IPS-18c (cell line): Measurements from ENCODE around the gene TUBGCP6.

ENCODE experiments used
- H3K4me3 ChIP-seq: 2 replicates; pipeline ENCODE4 v1.7.0; 2013; ENCODE audit warnings: low read depth, mild to moderate bottlenecking, low read length, moderate library complexity; ENCODE audit not compliant: insufficient read depth
- H3K9me3 ChIP-seq: one replicate; pipeline ENCODE4 v1.6.1; 2013; ENCODE audit warnings: mild to moderate bottlenecking, low read length, moderate library complexity; ENCODE audit not compliant: control insufficient read depth, insufficient read depth

TUBGCP6 gene

DNA sequence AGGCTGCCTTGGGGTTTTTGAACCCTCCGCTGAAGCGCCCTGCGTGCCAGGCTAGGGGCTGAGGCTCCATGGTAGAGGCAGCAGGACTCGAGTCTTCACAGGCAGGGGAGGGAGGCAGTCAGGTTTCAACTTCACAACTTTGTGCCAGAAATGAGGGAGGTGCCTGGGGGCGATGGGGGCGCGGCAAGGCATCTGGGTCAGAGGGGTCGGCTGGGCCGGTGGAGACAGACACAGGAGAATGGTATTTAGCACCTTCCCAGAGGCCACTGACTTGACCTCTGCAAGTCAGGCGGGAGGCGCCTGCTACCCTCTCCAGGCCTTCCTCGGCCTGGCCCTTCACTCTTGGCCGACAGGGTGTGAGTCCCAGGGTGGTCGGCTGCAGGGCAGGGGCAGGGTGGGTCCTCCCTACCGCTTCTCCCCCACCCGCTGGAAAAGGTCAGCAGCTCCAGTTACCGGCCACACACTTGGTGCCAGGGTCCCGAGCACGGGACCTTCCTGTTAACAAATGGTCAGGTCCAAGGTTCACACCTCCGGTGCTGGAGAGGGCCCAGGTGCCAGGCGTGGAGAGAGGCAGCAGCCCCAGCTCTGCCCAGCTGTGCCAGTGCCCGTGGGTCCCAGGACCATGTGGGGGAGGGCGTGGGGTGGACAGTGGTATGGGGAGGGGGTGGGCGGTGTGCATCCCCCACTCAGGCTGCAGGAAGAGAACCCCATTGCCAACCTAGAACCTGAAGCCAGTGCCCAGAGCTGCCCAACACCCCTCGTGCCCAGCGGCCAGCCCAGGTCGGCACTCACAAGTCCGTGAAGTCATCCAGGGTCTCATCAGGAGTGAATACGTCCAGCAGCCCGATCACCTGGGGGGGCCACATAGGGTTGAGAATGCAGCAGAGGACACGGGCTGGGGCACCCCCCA is 12.9 kb upstream of the TUBGCP6 start:
- Histone ChIP-seq H3K9me3 (no peaks in the 10 kb centered on the region), H3K4me3 (no peak overlapping the region)

DNA sequence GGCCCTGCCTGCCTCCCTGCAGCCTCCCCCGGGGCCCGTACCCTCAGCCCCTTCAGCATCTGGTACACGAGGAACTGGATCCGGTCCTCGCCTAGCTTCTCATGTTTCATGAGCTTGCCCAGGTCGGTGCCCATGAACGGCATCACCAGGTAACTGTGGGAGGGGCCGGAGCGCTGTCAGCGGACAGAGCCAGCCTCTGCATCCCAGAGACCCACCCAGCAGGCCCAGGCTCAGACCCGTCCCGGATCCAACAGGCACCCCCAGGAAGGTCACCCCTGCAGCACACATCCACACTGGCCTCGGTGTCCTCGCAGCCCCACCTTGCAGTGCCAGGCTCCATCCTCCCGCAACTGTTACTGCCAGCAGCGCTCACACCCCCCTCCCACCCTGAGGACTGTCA is 12.2 kb upstream of the TUBGCP6 start:
- Histone ChIP-seq H3K4me3 (no peak overlapping the region), H3K9me3 (no peaks in the 10 kb centered on the region)

DNA sequence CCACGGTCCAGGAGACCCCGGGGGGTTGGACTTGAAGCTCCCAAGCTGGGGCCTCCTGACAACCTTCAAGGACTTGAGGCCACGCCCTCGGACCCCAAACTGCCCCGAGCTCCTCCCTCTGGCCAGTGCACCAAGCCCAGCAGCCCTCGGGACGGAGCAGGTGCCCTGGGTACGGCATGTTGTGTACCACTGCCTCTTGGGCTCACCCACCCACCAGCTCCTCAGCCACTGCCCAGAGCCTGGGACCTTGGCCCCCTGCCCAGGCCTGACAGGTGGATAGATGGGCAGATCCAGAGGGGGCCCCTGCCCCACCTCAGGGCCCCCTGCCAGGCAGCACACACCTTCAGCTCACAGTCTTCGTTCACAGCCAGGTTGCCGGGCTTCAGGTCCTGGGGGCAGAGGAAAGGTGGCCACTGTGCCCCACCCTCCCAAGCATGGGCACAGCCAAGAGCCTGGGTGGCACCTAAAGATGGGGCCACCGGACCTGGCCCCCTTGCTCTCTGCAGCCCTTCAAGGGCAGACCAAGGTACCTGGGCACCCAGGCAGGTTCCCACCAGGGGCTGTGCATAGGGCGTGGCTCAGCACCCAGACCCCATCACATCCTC is 11.5 kb upstream of the TUBGCP6 start:
- Histone ChIP-seq H3K4me3 (no peak overlapping the region), H3K9me3 (no peaks in the 10 kb centered on the region)

DNA sequence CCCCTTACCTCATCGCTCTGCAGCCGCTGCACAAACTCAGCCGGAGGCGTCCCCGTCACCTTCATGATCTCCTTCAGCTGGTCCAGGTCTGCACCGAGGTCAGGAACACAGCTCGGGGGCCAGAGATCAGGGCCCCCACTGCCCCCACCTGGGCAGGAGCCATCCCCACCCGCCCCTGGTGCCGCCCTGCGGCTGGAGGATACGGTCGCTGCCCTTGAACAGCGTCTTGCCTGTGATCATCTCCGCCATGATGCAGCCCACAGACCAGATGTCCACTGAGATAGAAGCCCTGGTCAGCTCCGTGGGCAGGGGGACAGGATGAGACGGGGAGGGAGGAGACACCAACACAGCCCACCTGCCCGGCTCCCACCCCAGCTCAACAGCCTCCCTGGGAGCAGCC is 10.8 kb upstream of the TUBGCP6 start:
- Histone ChIP-seq H3K9me3 (no peaks in the 10 kb centered on the region), H3K4me3 (no peak overlapping the region)

DNA sequence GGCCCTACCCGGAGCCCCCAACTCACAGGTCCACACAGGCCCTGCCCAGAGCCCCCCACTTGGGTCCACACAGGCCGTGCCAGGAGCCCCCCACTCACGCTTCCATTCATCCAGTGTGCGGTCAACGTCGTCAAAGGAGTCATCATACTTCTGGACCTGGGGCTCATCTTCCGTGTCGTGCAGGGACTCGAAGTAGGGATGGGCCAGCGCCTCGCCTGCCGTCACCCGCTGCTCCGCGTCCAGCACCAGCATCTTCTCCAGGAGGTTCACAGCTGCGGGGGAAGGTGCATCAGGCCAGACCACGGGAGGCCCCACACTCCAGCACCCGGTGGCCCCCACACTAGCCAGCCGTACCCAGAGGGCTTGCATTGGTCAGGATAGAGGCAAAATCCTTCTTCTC is 10.3 kb upstream of the TUBGCP6 start:
- no peaks in the 10 kb centered on the region for H3K9me3 ChIP-seq
- H3K4me3 ChIP-seq = no peak overlapping the region

DNA sequence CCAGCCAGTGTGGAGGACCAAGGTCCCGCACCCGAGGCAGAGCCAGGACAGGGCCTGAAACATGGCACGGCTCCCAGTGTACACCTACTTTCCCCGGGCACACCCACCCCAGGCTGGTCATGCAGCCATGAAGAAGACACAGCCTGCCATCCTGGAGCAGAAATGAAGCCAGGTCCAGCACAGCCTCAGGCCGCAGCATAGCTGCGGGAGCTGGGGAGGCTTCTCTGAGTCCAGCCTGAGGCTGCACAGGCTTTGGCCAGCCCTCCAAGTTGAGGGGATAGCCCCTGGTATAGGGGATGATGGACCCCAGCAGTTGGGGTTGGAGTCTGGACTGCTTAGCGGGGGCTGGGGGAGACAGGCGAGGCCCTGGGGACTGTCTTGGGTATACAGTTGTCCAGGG is 9.1 kb upstream of the TUBGCP6 start:
- H3K9me3 ChIP-seq = no peaks in the 10 kb centered on the region
- H3K4me3 ChIP-seq = no peak overlapping the region

DNA sequence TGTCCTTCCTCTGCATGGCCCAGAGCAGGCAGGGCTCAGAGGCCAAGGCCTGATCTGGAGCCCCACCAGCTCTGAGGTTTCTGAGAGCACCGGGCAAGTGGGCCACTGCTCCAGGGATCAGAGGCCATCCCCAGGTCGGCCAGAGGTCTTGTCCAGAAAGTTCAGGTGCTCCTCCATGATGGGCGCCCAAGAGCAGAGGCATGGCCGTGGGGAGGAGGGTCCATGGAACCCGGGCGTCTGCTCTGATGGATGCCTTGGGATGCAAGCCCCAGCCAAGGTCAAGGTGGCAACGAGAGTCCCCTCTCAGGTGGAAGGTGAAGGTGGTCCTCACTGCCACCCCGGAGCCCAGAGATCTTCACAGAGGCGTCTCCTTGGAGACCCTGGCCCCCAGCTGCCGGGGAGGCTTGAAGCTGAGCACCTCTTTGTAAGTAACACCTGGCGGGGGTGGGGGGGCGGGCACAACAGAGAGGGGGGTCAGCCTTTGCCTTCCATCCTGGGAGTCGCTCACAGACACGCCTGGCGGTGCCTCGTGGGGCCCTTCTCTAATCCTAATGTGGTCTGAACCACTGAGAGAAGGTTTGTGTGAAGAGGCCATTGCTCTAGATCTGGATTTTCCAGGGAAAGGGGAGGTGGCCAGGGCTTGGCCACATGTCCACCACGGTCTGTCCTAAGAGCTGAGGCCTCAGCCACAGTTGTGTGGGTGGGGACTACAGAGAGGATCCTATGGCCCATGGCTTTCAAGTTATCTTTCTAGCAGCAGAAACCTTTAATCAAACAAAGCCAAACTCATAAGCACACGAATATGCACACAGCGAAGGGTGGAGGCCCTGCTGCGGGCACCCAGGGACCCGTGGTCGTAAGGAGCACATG is 8.5 kb upstream of the TUBGCP6 start:
- Histone ChIP-seq H3K9me3 (no peaks in the 10 kb centered on the region), H3K4me3 (no peak overlapping the region)

DNA sequence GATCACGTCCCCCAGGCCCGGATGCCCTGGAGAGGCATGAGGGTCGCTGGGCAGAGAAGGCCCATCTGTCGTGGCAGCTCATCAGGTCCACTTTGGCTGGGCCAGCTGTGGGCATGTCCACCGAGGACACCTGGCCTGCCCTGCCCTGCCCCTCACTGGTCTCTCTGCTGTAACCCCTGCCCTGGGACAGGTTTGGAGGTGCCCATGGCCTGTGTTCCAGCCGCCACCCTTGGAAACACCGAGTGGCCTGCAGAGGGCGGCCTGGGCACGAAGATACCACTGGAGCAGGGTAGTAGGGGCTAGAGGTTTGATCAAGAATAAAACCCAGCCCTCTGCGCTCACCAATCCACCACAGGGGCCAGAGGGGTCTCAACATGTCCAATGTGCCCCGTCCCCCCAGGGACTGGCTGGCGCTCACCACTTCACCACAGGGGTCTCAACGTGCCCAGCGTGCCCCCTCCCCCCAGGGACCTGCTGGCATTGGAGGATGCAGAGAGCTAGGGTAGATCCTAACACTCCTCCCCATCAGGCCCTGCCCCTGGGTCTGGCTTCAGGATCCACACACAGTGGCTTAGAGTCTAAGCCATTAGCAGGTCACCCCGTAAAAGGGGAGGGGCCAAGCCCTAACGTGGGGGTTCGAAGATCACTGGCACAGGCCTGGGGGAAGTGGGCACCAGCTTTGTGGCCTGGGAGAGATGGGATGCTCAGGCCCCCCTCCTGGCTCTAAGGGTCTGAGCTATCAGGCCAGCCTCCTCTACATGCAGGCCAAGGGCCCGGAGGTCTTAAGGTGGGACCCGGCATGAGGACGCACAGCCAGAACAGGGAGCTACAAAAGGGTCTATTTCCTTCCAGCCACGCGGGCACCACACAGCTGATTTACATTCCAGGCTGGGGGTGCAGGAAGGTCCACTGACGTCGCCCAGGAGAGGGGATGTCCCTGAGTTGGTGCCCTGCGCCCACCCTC is 7.5 kb upstream of the TUBGCP6 start:
- H3K4me3 ChIP-seq = peak overlapping the region; percentile 87; the same call in 1 of the 2 replicates
- no peaks in the 10 kb centered on the region for H3K9me3 ChIP-seq

DNA sequence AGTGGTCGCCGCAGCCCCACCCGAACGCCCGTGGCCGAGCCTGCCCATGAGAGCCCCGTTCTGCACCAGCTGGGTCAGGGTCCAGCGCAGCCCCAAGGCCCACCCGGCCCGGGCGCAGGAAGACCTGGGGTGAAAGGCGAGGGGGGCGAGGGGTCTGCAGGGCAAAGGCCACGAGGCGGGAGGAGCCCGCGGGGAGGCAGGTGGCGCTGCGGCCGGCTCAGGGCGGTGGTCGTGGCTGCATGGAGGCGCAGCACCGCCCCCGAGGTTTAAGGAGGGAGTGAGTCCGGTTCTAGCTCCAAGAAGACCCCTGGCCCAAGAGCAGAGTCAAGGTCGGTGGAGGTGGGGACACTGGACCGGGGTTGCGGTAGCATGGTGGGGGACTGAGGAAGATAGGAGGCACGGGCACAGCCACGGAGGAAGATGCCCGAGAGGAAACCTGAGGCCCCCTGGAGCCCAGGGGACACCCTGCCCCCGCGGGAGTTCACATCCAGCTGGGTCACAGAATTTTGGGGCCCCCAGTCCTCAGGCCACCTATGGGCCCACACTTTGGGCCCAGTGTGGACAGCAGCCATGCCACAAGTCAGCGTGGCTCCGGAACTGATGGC is 6.8 kb upstream of the TUBGCP6 start:
- peak overlapping the region; percentile 87 for H3K4me3 ChIP-seq
- H3K9me3 ChIP-seq = no peaks in the 10 kb centered on the region

DNA sequence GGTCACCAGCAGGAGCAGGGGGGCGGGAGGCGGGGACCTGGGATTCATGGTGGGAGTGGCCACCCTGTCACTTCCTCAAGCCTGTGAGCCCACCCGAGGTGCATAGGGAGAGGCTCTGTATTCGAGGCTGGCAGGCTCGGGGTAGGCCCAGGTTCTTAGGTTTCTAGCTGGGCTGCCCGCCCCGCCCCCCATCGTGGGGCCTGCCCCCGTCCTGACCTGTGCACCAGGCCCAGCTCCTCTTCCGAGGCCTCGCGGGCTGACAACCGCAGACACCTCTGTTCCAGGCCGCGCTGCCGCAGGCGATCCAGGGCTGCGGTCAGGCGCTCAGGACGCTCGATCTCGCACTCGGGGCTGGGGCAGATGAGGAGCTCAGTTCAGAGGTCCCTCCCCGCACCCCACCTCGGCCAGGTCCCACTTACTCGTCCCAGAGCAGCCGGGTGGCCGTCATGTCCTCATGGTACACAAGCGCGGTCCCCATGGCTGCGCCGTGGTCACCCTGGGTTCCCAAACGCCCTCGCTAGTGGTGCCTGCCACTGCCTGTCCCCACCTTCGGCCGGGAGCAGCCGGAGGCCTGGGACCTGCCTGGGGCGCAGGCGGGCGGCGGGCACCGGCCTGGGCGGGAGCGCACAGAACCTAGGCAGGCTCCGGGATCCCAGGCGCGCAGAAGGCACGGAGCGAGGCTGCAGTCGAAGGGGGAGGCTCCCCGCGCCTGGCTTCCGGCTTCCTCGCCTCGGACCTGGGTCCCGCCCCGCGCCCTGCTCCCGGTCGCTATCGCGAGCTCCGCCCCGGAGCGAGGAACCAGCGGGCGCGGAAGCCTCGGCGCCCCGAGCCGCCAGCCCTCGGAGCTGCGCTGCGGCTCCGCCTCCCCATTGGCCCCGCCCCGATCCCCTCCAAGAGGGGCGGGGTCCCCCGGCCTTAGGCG is 6.0 kb upstream of the TUBGCP6 start, which contains the start of gene HDAC10:
TSS of gene HDAC10 (minus strand) at position 711 of the 922 bp plus-strand sequence. CDS start at position 478, 233 bp downstream.
- peak within 1 kb of the TSS; percentile 87 for H3K4me3 ChIP-seq

DNA sequence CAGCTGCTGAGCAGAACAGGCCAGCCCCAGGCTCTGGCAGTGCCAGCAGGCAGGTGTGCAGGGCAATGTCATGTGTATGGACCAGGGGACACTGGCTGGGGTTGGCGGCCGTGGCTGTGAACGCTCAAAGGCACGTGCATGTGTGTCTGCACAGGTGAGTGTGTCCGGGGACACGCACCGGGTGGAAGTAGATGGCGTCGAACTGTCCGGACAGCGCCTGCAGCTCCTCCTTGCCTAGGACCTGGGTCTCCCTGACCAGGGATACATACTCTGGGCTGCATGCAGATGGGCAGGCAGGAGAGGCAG is 5.4 kb upstream of the TUBGCP6 start:
- peak overlapping the region; percentile 87; the same call in 1 of the 2 replicates for H3K4me3 ChIP-seq
- no peaks in the 10 kb centered on the region for H3K9me3 ChIP-seq

More for the DNA sequence above, 6.0 kb upstream of the TUBGCP6 start, which contains the start of gene HDAC10:
- H3K9me3 ChIP-seq = no peaks in the 10 kb centered on the region

DNA sequence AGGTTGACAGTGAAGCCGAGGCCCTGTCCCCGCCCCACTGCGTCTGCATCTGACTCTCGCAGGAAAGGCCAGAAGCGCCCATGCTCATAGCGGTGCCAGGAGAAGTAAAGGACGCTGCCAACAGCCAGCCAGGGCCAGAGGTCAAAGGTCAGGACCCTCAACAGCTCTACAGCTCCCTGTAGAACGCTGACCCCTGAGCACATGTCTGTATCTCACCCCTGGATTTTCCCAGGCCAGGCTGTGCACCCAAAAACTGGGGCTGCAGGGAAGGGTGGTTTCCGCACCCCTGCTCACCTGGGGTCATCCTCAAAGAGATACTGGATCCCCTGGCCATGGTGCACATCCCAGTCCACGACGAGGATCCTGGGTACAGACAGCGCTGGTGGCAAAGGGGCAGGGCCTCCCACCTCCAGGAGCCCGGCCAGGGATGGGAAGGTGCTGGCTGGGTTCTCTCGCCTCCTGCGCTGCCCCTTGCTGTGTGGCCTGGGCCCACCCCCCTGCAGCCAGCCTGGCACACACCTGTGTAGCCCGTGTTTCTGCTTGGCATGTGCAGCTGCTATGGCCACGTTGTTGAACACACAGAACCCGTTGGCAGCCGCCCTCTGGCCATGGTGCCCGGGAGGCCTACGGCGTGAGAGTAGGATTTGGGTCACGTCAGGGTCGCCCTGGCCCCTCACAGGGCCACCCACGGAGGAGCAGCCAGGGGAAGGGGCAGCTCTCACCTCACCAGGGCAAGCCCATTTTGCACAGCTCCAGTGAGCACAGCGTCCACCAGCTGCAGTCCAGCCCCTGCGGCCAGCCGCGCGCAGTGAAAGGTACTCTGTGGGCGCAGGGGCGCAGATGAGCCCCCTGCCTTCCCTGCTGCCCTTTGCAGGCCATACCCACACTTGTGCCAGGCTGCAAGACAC is 4.8 kb upstream of the TUBGCP6 start:
- no peak overlapping the region for H3K4me3 ChIP-seq
- no peaks in the 10 kb centered on the region for H3K9me3 ChIP-seq

DNA sequence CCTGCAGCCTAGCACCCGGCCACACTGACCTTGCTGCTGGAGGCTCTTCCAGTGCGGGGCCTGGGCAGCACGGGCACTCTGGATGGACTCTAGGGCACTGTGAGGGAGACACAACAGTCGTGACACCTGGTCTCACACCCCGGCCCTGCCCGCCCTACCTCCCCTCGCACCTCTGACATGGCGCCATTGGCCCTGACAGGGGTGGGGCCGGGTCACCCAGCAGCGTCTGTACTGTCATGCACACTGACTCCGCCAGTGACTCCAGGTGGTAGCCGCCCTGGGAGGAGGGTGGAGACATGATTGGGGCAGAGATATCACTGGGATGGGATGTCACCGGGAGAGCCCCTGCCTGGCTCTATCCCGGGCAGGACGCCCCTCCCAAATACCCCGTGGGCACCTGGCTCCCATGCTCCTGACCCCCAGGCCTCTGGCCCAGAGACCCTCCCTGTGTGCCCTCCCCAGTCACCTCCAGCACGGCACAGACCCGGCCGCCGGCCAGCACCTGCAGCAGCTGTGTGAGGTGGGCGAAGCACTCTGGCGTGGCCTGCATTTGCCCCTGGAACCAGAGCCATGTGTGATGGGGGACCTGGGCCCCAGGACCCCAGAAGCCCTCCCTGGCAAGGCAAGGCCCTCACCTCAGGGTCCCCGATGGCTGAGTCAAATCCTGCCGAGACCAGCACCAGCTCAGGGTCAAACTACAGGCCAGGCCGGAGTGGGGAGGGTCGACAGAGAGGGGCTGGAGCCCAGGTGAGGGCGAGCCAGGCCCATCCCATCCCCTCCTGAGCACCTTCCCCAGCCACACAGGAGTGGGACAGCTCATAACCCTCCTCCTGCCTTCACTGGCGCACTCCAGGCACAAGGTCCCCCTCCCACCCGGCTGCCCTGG is 3.6 kb upstream of the TUBGCP6 start:
- Histone ChIP-seq H3K4me3 (no peak overlapping the region), H3K9me3 (no peaks in the 10 kb centered on the region)

DNA sequence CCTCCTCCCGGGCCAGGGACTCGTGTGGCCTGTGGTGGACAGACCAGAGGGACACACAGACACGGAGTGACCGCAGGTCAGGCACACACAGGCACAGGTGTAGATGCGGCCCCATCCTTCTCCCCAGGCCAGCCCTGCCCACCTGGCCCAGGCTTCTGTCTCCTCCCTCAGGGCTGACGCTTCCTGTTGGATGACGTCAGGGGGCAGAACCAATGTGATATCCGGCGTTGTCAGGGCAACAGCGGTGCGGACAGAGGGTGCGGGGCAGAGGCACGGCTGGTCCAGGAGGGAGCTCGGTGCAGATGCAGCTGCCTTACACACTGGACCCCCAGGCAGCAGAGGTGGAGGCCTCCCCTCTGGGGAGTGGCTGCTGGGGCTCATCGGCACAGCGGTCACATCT is 2.9 kb upstream of the TUBGCP6 start:
- H3K4me3 ChIP-seq = no peak overlapping the region; the same call in 1 of the 2 replicates
- no peaks in the 10 kb centered on the region for H3K9me3 ChIP-seq
